ENCODE results near the gene PCDHGC4.

- TF ChIP-seq POLR2AphosphoS5 (IDR thresholded peaks at IDR 0.05; ENCODE audit: insufficient read depth, low read depth, low read length), result no peak
- TF ChIP-seq, protein P1, sequence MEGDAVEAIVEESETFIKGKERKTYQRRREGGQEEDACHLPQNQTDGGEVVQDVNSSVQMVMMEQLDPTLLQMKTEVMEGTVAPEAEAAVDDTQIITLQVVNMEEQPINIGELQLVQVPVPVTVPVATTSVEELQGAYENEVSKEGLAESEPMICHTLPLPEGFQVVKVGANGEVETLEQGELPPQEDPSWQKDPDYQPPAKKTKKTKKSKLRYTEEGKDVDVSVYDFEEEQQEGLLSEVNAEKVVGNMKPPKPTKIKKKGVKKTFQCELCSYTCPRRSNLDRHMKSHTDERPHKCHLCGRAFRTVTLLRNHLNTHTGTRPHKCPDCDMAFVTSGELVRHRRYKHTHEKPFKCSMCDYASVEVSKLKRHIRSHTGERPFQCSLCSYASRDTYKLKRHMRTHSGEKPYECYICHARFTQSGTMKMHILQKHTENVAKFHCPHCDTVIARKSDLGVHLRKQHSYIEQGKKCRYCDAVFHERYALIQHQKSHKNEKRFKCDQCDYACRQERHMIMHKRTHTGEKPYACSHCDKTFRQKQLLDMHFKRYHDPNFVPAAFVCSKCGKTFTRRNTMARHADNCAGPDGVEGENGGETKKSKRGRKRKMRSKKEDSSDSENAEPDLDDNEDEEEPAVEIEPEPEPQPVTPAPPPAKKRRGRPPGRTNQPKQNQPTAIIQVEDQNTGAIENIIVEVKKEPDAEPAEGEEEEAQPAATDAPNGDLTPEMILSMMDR (IDR thresholded peaks at IDR 0.05; ENCODE audit: extremely low read depth in 1 of 2, insufficient read depth in 1 of 2, low read depth in 1 of 2, low read length in 2 of 2), result no peak
Observed at GRCh38 chr5:141511771-141512325, 27.0 kb downstream of the PCDHGC4 start.
